Hepatic stellate cell (primary cell): ENCODE measurements around the gene BPIFB3.

Source experiments
- DNase-seq: peaks from one replicate; pipeline ENCODE4 v3.0.0; 2011; ENCODE audit warnings: low spot score

BPIFB3 gene

GRCh38 chr20:33053291-33054106 is at the start of gene BPIFB3:
Gene BPIFB3 (plus strand): TSS chr20:33053903. CDS start chr20:33055436, 1,533 bp downstream.
- no peak for DNase-seq

- no peak for DNase-seq
These were observed 49.5 kb upstream of the BPIFB3 start, which contains the start of gene SUN5 for GRCh38 chr20:33004141-33004751. Gene SUN5 (minus strand): TSS chr20:33004433. CDS start chr20:33004340, 93 bp downstream.

- no peak for DNase-seq
These were observed 48.6 kb upstream of the BPIFB3 start for GRCh38 chr20:33005132-33005566.

- no peak for DNase-seq
These were observed 47.6 kb upstream of the BPIFB3 start for GRCh38 chr20:33005908-33006775.

- no peak for DNase-seq
These were observed 46.8 kb upstream of the BPIFB3 start for GRCh38 chr20:33006776-33007375.

GRCh38 chr20:33007376-33008335 is 46.0 kb upstream of the BPIFB3 start, which contains the start of gene BPIFB2:
Gene BPIFB2 (plus strand): TSS chr20:33007704. CDS start chr20:33008575, 871 bp downstream.
- no peak for DNase-seq

GRCh38 chr20:33008336-33009213 is 45.1 kb upstream of the BPIFB3 start:
- no peak for DNase-seq

GRCh38 chr20:33009214-33010132 is 44.2 kb upstream of the BPIFB3 start:
- no peak for DNase-seq

- no peak for DNase-seq
These were observed 43.6 kb upstream of the BPIFB3 start for GRCh38 chr20:33010133-33010504.

GRCh38 chr20:33010674-33011449 is 42.8 kb upstream of the BPIFB3 start:
- DNase-seq: no peak

- no peak for DNase-seq
These were observed 41.1 kb upstream of the BPIFB3 start for GRCh38 chr20:33012327-33013189.

- no peak for DNase-seq
These were observed 39.9 kb upstream of the BPIFB3 start for GRCh38 chr20:33013701-33014326.

- no peak for DNase-seq
These were observed 39.2 kb upstream of the BPIFB3 start for GRCh38 chr20:33014336-33015113.

- DNase-seq: no peak
These were observed 38.6 kb upstream of the BPIFB3 start for GRCh38 chr20:33015114-33015484.

- no peak for DNase-seq
These were observed 37.8 kb upstream of the BPIFB3 start for GRCh38 chr20:33015700-33016580.
